Prostate gland (tissue), 2 donors: ENCODE results near the gene AQP1.

Experiments used
- POLR2AphosphoS5 ChIP-seq: sonication (generic); formaldehyde crosslinking; IDR thresholded peaks from one replicate; pipeline ENCODE4 v1.6.1; 2017; ENCODE audit warnings: antibody characterized with exemption
- TF ChIP-seq, protein P1 (sequence below), 4 experiments: fragments of 200-600 bp in 2 of 4; fragments of 450-650 bp in 2 of 4; sonication (generic) in 2 of 4; IDR thresholded peaks; 1 replicate in 3 of 4; 2 replicates in 1 of 4; pipeline ENCODE4 v1.5.1; 2016 to 2019; ENCODE audit warnings: antibody characterized with exemption in 4 of 4, mild to moderate bottlenecking in 2 of 4, moderate library complexity in 2 of 4

GRCh38 chr7:30925117-30925516 is 13.5 kb downstream of the AQP1 start:
- TF ChIP-seq POLR2AphosphoS5 = no peak
- TF ChIP-seq, protein P1, sequence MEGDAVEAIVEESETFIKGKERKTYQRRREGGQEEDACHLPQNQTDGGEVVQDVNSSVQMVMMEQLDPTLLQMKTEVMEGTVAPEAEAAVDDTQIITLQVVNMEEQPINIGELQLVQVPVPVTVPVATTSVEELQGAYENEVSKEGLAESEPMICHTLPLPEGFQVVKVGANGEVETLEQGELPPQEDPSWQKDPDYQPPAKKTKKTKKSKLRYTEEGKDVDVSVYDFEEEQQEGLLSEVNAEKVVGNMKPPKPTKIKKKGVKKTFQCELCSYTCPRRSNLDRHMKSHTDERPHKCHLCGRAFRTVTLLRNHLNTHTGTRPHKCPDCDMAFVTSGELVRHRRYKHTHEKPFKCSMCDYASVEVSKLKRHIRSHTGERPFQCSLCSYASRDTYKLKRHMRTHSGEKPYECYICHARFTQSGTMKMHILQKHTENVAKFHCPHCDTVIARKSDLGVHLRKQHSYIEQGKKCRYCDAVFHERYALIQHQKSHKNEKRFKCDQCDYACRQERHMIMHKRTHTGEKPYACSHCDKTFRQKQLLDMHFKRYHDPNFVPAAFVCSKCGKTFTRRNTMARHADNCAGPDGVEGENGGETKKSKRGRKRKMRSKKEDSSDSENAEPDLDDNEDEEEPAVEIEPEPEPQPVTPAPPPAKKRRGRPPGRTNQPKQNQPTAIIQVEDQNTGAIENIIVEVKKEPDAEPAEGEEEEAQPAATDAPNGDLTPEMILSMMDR (IDR thresholded peaks at IDR 0.05) = no peak
